Neural cell (in vitro differentiated cells): ENCODE data around the gene MID2. TPM values are rescaled to one million over a fixed set of nuclear protein-coding genes. Genes with fewer than 3 reads are reported as not detected.

Experiments
- H2AFZ ChIP-seq: fragments of 200-600, 300-800 bp; sonication (generic), shearing (Covaris generic); 2 replicates; pipeline ENCODE4 v1.6.0; 2014; ENCODE audit warnings: low read depth, mild to moderate bottlenecking, antibody characterized with exemption, low read length, moderate library complexity
- H3F3A ChIP-seq: fragments of 200-600 bp; shearing (Covaris generic); 2 replicates; pipeline ENCODE4 v1.6.1; 2016; ENCODE audit warnings: mild to moderate bottlenecking, moderate library complexity, mixed read lengths, antibody characterized with exemption, low read length; ENCODE audit not compliant: insufficient read depth, poor library complexity, severe bottlenecking
- H3K27ac ChIP-seq: fragments of 200-600, 300-800 bp; sonication (generic), shearing (Covaris generic); 2 replicates; pipeline ENCODE4 v1.5.1; 2014; ENCODE audit warnings: mild to moderate bottlenecking, low read length, moderate library complexity
- H3K27me3 ChIP-seq: fragments of 300-800, 200-600 bp; sonication (generic), shearing (Covaris generic); 2 replicates; pipeline ENCODE4 v1.6.0; 2014; ENCODE audit warnings: mild to moderate bottlenecking, low read depth, low read length, moderate library complexity; ENCODE audit not compliant: insufficient read depth
- H3K36me3 ChIP-seq: fragments of 300-800, 200-600 bp; sonication (generic), shearing (Covaris generic); 2 replicates; pipeline ENCODE4 v1.5.1; 2014; ENCODE audit warnings: mild to moderate bottlenecking, antibody characterized with exemption, low read length, moderate library complexity; ENCODE audit not compliant: insufficient read depth
- H3K4me2 ChIP-seq: fragments of 300-800, 200-600 bp; sonication (generic), shearing (Covaris generic); 2 replicates; pipeline ENCODE4 v1.6.0; 2014; ENCODE audit warnings: mild to moderate bottlenecking, low read length
- H3K4me3 ChIP-seq: fragments of 300-800, 200-600 bp; sonication (generic), shearing (Covaris generic); 2 replicates; pipeline ENCODE4 v1.5.1; 2014; ENCODE audit warnings: mild to moderate bottlenecking, low read length, moderate library complexity
- H3K79me2 ChIP-seq: fragments of 200-600 bp; shearing (Covaris generic); replicated peaks from 2 replicates; pipeline ENCODE4 v1.6.0; 2014; ENCODE audit warnings: mild to moderate bottlenecking, low read length, moderate library complexity; ENCODE audit not compliant: insufficient read depth
- H3K9ac ChIP-seq: fragments of 300-800, 200-600 bp; sonication (generic), shearing (Covaris generic); 2 replicates; pipeline ENCODE4 v1.6.1; 2016; ENCODE audit warnings: mild to moderate bottlenecking, low read length, mixed read lengths
- H3K9me2 ChIP-seq: fragments of 200-600 bp; shearing (Covaris generic); 2 replicates; pipeline ENCODE4 v1.6.1; 2016; ENCODE audit warnings: mild to moderate bottlenecking, low read length, mixed read lengths; ENCODE audit not compliant: insufficient read depth
- H3K9me3 ChIP-seq: fragments of 200-600, 300-800 bp; sonication (generic), shearing (Covaris generic); 2 replicates; pipeline ENCODE4 v1.6.1; 2016; ENCODE audit warnings: mild to moderate bottlenecking, mixed run types, low read length, moderate library complexity, mixed read lengths
- H4K20me1 ChIP-seq: fragments of 200-600 bp; shearing (Covaris generic); 2 replicates; pipeline ENCODE4 v1.6.1; 2016; ENCODE audit warnings: mild to moderate bottlenecking, mixed run types; ENCODE audit not compliant: insufficient read depth
- CTCF ChIP-seq: fragments of 450-650 bp; IDR thresholded peaks from 2 replicates; pipeline ENCODE4 v1.5.1; 2014; ENCODE audit warnings: antibody characterized with exemption, mild to moderate bottlenecking, moderate library complexity; ENCODE audit not compliant: poor library complexity, severe bottlenecking
- EP300 ChIP-seq: fragments of 450-650 bp; conservative IDR thresholded peaks from 2 replicates; pipeline ENCODE4 v1.6.1; 2014; ENCODE audit warnings: antibody characterized with exemption, mild to moderate bottlenecking, moderate library complexity; ENCODE audit not compliant: poor library complexity, severe bottlenecking
- EZH2 ChIP-seq: fragments of 200-600, 300-800 bp; shearing (Covaris generic), sonication (generic); IDR thresholded peaks from 2 replicates; pipeline ENCODE4 v1.6.1; 2014; ENCODE audit warnings: antibody characterized with exemption, low read length, borderline replicate concordance, mild to moderate bottlenecking; ENCODE audit not compliant: insufficient read depth, poor library complexity, severe bottlenecking
- MXI1 ChIP-seq: fragments of 450-650 bp; conservative IDR thresholded peaks from 2 replicates; pipeline ENCODE4 v1.6.1; 2014; ENCODE audit warnings: antibody characterized with exemption, mild to moderate bottlenecking; ENCODE audit not compliant: poor library complexity, severe bottlenecking
- POLR2AphosphoS5 ChIP-seq: IDR thresholded peaks from 2 replicates; pipeline ENCODE4 v1.6.1; 2012
- RAD21 ChIP-seq: fragments of 450-650 bp; conservative IDR thresholded peaks from 2 replicates; pipeline ENCODE4 v1.6.1; 2014; ENCODE audit warnings: antibody characterized with exemption, mild to moderate bottlenecking, moderate library complexity
- REST ChIP-seq: IDR thresholded peaks from 2 replicates; pipeline ENCODE4 v1.6.1; 2012; ENCODE audit warnings: borderline replicate concordance
- SMC3 ChIP-seq: fragments of 450-650 bp; conservative IDR thresholded peaks from 2 replicates; pipeline ENCODE4 v1.6.1; 2014; ENCODE audit warnings: antibody characterized with exemption, mild to moderate bottlenecking, moderate library complexity; ENCODE audit not compliant: poor library complexity
- TAF1 ChIP-seq: IDR thresholded peaks from 2 replicates; pipeline ENCODE4 v1.6.1; 2012; ENCODE audit warnings: low read depth
- polyA plus RNA-seq: library from polyadenylated mRNA; depleted of rRNA; stranded (reverse); fragments of >200 nt; gene quantifications from 2 replicates; pipeline ENCODE4 v1.2.3, GENCODE V29; 2014

Gene MID2
- polyA plus RNA-seq, 1 donor from 2014 or later: 4.2 TPM

GRCh38 chrX:107840971-107841370, 15.3 kb downstream of the MID2 start:
- Histone ChIP-seq H3K4me2 (no peak overlapping the region), H3K36me3 (no peaks in the 10 kb centered on the region), H3K9me3 (no peaks in the 10 kb centered on the region), H3F3A (no peaks in the 10 kb centered on the region), H2AFZ (no peak overlapping the region), H3K4me3 (no peak overlapping the region), H3K79me2 (no peaks in the 10 kb centered on the region), H3K9me2 (no peaks in the 10 kb centered on the region), H3K9ac (no peak overlapping the region), H3K27me3 (no peaks in the 10 kb centered on the region), H3K27ac (no peak overlapping the region), H4K20me1 (no peaks in the 10 kb centered on the region)
- TF ChIP-seq POLR2AphosphoS5 (no peak), SMC3 (no peak), EZH2 (no peak), EP300 (no peak), CTCF (no peak), TAF1 (no peak), RAD21 (no peak), MXI1 (no peak), REST (no peak)

GRCh38 chrX:107842715-107843400, 17.2 kb downstream of the MID2 start:
- no peaks in the 10 kb centered on the region for H3K27me3 ChIP-seq
- H3K27ac ChIP-seq: no peak overlapping the region
- H2AFZ ChIP-seq: no peak overlapping the region
- no peaks in the 10 kb centered on the region for H3F3A ChIP-seq
- no peaks in the 10 kb centered on the region for H4K20me1 ChIP-seq
- no peak overlapping the region for H3K4me3 ChIP-seq
- H3K9me3 ChIP-seq: no peaks in the 10 kb centered on the region
- no peak overlapping the region for H3K4me2 ChIP-seq
- no peaks in the 10 kb centered on the region for H3K9me2 ChIP-seq
- H3K9ac ChIP-seq: no peak overlapping the region
- H3K79me2 ChIP-seq: no peaks in the 10 kb centered on the region
- no peak for TF ChIP-seq CTCF
- no peaks in the 10 kb centered on the region for H3K36me3 ChIP-seq
